GM23338 (cell line): ENCODE results near the gene FECH. TPM values are rescaled to one million over a fixed set of nuclear protein-coding genes. Genes with fewer than 3 reads are reported as not detected.
A peak's percentile ranks its signal among the peaks of the same experiment; 100 is the strongest.

Experiments
- ATAC-seq: fragments of 200-7000 bp; cut with Tn5 transposase; 3 replicates; pipeline ENCODE4 v1.9.1; 2020
- DNase-seq: peaks from one replicate; pipeline ENCODE4 v3.0.0-alpha.2; 2015; ENCODE audit warnings: low spot score
- H2AFZ ChIP-seq: fragments of 200-600 bp; sonication (generic); 2 replicates; pipeline ENCODE4 v1.8.0; 2016; ENCODE audit warnings: antibody characterized with exemption, mild to moderate bottlenecking, moderate library complexity
- H3F3A ChIP-seq: fragments of 200-600 bp; sonication (generic); replicated peaks from 2 replicates; pipeline ENCODE4 v1.8.0; 2017; ENCODE audit warnings: antibody characterized with exemption, mixed run types, low read depth
- H3K27ac ChIP-seq: fragments of 200-600 bp; sonication (generic); 2 replicates; pipeline ENCODE4 v1.6.1; 2016; ENCODE audit warnings: low read depth
- H3K27me3 ChIP-seq: fragments of 200-600 bp; sonication (generic); 2 replicates; pipeline ENCODE4 v1.8.0; 2016; ENCODE audit warnings: mild to moderate bottlenecking, mixed run types, moderate library complexity; ENCODE audit not compliant: insufficient read depth
- H3K36me3 ChIP-seq: fragments of 200-600 bp; sonication (generic); 2 replicates; pipeline ENCODE4 v1.8.0; 2016; ENCODE audit warnings: mild to moderate bottlenecking; ENCODE audit not compliant: insufficient read depth
- H3K4me1 ChIP-seq: fragments of 200-600 bp; sonication (generic); 2 replicates; pipeline ENCODE4 v1.8.0; 2016; ENCODE audit warnings: mild to moderate bottlenecking, moderate library complexity; ENCODE audit not compliant: insufficient read depth
- H3K4me2 ChIP-seq: fragments of 200-600 bp; sonication (generic); 2 replicates; pipeline ENCODE4 v1.7.1; 2017; ENCODE audit warnings: mixed run types
- H3K4me3 ChIP-seq: fragments of 200-600 bp; sonication (generic); 2 replicates; pipeline ENCODE4 v1.6.1; 2016; ENCODE audit warnings: mixed run types
- H3K79me2 ChIP-seq: fragments of 200-600 bp; sonication (generic); replicated peaks from 2 replicates; pipeline ENCODE4 v1.8.0; 2017; ENCODE audit warnings: mild to moderate bottlenecking; ENCODE audit not compliant: insufficient read depth
- H3K9me2 ChIP-seq: fragments of 200-600 bp; sonication (generic); 2 replicates; pipeline ENCODE4 v1.8.0; 2017; ENCODE audit not compliant: insufficient read depth
- H4K20me1 ChIP-seq: fragments of 200-600 bp; sonication (generic); replicated peaks from 2 replicates; pipeline ENCODE4 v1.8.0; 2017; ENCODE audit warnings: mild to moderate bottlenecking; ENCODE audit not compliant: insufficient read depth
- H3K27ac Mint-ChIP-seq: 2 replicates; pipeline ENCODE4 v1.8.0; 2020; ENCODE audit warnings: inconsistent platforms, mild to moderate bottlenecking, moderate library complexity, mixed read lengths
- H3K27me3 Mint-ChIP-seq: 3 replicates; pipeline ENCODE4 v1.8.0; 2022; ENCODE audit warnings: low read depth, mild to moderate bottlenecking, moderate library complexity, mixed read lengths, inconsistent platforms; ENCODE audit not compliant: insufficient read depth, poor library complexity
- H3K36me3 Mint-ChIP-seq: 3 replicates; pipeline ENCODE4 v1.8.0; 2021; ENCODE audit warnings: low read depth, mild to moderate bottlenecking, inconsistent platforms, moderate library complexity, mixed read lengths
- H3K4me1 Mint-ChIP-seq: 3 replicates; pipeline ENCODE4 v1.8.0; 2020; ENCODE audit warnings: mild to moderate bottlenecking, inconsistent platforms, mixed read lengths
- H3K4me3 Mint-ChIP-seq: 3 replicates; pipeline ENCODE4 v1.8.0; 2021; ENCODE audit warnings: moderate library complexity, mild to moderate bottlenecking, inconsistent platforms, mixed read lengths
- H3K9me3 Mint-ChIP-seq: 3 replicates; pipeline ENCODE4 v1.8.0; 2020; ENCODE audit warnings: moderate library complexity, mild to moderate bottlenecking, inconsistent platforms, mixed read lengths
- CREB1 ChIP-seq: fragments of 250-450 bp; sonication (Bioruptor Pico); IDR thresholded peaks from 2 replicates; pipeline ENCODE4 v1.5.0; 2020; ENCODE audit warnings: low read depth, mild to moderate bottlenecking, moderate library complexity
- EZH2phosphoT487 ChIP-seq: fragments of 200-600 bp; sonication (generic); IDR thresholded peaks from one replicate; pipeline ENCODE4 v1.8.1; 2018; ENCODE audit warnings: antibody characterized with exemption; ENCODE audit not compliant: unreplicated experiment
- JUNB ChIP-seq: IDR thresholded peaks from one replicate; pipeline ENCODE4 v1.6.1; 2016; ENCODE audit warnings: antibody characterized with exemption; ENCODE audit not compliant: unreplicated experiment
- NANOG ChIP-seq: IDR thresholded peaks from 2 replicates; pipeline ENCODE4 v1.6.1; 2016; ENCODE audit warnings: antibody characterized with exemption, borderline replicate concordance
- POLR2AphosphoS5 ChIP-seq: IDR thresholded peaks from 2 replicates; pipeline ENCODE4 v1.6.1; 2016; ENCODE audit warnings: antibody characterized with exemption, low read depth
- STAT1 ChIP-seq: IDR thresholded peaks from one replicate; pipeline ENCODE4 v1.6.1; 2016; ENCODE audit warnings: antibody characterized with exemption; ENCODE audit not compliant: unreplicated experiment
- ZNF114 ChIP-seq: fragments of 250-450 bp; sonication (Bioruptor Pico); IDR thresholded peaks from 2 replicates; pipeline ENCODE4 v1.5.0; 2020; ENCODE audit warnings: mild to moderate bottlenecking, moderate library complexity
- ZNF331 ChIP-seq: fragments of 250-450 bp; sonication (Bioruptor Pico); IDR thresholded peaks from 2 replicates; pipeline ENCODE4 v1.5.0; 2020; ENCODE audit warnings: low read depth, mild to moderate bottlenecking, moderate library complexity
- long read RNA-seq: library from polyadenylated mRNA; unstranded; transcript quantifications from one replicate; pipeline ENCODE4 v2.0.0, GENCODE V29; 2020; ENCODE audit not compliant: unreplicated experiment
- polyA plus RNA-seq: library from polyadenylated mRNA; unstranded; fragments of >200 nt; fragmentation: Nextera tagmentation; extraction: Ambion mirVana; gene quantifications from 2 replicates; pipeline ENCODE4 v1.2.1, GENCODE V29; 2016
- total RNA-seq: library from RNA; depleted of rRNA; stranded (reverse); fragments of >200 nt; shearing (Covaris generic); gene quantifications from 2 replicates; pipeline ENCODE4 v1.2.3, GENCODE V29; 2014; rRNA removed
- TF ChIP-seq, protein P1 (sequence below): IDR thresholded peaks from 2 replicates; pipeline ENCODE4 v1.6.1; 2016; ENCODE audit warnings: antibody characterized with exemption
- TF ChIP-seq, protein P2 (sequence below), 2 experiments: fragments of 200-600 bp in 1 of 2; sonication (generic) in 1 of 2; conservative IDR thresholded peaks; 2 replicates each; pipeline versions ENCODE4 v1.5.1 to v1.6.1; 2016 to 2017; ENCODE audit warnings: antibody characterized with exemption in 2 of 2, low read depth in 2 of 2, mild to moderate bottlenecking in 2 of 2, moderate library complexity in 1 of 2
- TF ChIP-seq, protein P3 (sequence below): IDR thresholded peaks from one replicate; pipeline ENCODE4 v1.6.1; 2018; ENCODE audit warnings: antibody characterized with exemption; ENCODE audit not compliant: unreplicated experiment

The FECH gene, protein sequence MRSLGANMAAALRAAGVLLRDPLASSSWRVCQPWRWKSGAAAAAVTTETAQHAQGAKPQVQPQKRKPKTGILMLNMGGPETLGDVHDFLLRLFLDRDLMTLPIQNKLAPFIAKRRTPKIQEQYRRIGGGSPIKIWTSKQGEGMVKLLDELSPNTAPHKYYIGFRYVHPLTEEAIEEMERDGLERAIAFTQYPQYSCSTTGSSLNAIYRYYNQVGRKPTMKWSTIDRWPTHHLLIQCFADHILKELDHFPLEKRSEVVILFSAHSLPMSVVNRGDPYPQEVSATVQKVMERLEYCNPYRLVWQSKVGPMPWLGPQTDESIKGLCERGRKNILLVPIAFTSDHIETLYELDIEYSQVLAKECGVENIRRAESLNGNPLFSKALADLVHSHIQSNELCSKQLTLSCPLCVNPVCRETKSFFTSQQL
- 23.5 and 35.5 TPM in 2 replicates for total RNA-seq
- 5.8 and 6.1 TPM in 2 replicates for polyA plus RNA-seq
- long read RNA-seq, transcript FECH-201 (11 exons, 3,853 nt), result major isoform, 9 of 11 reads
- long read RNA-seq, partial matches to known transcripts, result 0 of 11 reads
- long read RNA-seq, other reads (novel, unspliced or antisense), result 2 of 11 reads

DNA sequence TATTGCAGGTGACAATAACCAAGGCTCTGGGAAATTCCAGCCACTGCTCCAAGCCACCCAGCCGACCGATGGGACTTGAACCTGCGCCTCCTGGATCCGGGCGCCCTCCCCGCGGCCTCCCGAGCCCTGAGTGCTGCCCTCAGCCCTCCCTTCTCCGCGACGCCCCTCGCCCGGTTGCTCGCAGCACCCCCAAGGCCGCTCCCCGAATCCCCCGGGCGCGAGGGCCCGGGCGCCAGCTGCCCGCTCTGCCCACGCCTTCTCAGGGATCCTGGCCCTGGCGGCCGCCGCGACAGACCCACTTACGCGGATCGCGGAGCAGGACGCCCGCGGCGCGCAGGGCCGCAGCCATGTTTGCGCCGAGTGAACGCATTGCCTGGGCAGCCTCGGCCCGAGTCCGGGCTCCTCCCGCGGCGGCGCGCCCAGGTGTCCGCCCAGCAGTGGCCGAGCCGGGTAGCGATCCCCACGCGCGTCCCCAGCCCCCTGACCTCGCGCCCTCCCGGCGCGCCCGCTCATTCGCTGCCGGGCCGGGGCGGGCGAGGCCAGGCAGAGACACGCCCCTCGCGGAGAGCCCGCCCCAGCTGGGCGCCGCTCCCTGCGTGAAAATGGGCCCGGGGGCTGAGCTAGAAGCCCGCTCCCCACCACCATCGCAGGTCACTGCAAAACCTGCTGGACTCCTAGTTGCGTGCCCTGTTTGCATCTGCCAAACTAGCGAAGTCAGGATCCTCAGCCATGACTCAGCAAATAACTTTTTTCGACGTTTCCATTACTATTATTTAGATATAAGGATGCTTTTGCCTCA is at the start of gene FECH:
Gene FECH (minus strand): TSS at position 452 of the 799 bp plus-strand sequence. CDS start 82 bp downstream, at position 370.
- Histone ChIP-seq H2AFZ (peak within 1 kb of the TSS; percentile 94), H3K4me2 (peak within 1 kb of the TSS; percentile 86), H4K20me1 (no peaks in the 10 kb centered on the region), H3K4me1 (peaks cover 16% of the 10 kb centered on the region), H3K9me2 (no peaks in the 10 kb centered on the region), H3K4me3 (peak within 1 kb of the TSS; percentile 81), H3K27me3 (no peaks in the 10 kb centered on the region), H3K27ac (no peak within 1 kb of the TSS), H3K79me2 (no peaks in the 10 kb centered on the region), H3F3A (0 out of 2 replicates have a peak, but pooled peaks cover 3% of the 10 kb centered on the region), H3K36me3 (no peaks in the 10 kb centered on the region)
- H3K9me3 Mint-ChIP-seq, result no peaks in the 10 kb centered on the region
- H3K4me1 Mint-ChIP-seq, result peaks cover 21% of the 10 kb centered on the region
- peak; percentile 78 for ATAC-seq
- peak within 1 kb of the TSS; percentile 84 for H3K4me3 Mint-ChIP-seq
- H3K27ac Mint-ChIP-seq, result peak within 1 kb of the TSS; percentile 95
- H3K36me3 Mint-ChIP-seq, result no peaks in the 10 kb centered on the region; the same call in 1 of the 3 replicates
- DNase-seq, result peak; percentile 63
- TF ChIP-seq, protein P1, sequence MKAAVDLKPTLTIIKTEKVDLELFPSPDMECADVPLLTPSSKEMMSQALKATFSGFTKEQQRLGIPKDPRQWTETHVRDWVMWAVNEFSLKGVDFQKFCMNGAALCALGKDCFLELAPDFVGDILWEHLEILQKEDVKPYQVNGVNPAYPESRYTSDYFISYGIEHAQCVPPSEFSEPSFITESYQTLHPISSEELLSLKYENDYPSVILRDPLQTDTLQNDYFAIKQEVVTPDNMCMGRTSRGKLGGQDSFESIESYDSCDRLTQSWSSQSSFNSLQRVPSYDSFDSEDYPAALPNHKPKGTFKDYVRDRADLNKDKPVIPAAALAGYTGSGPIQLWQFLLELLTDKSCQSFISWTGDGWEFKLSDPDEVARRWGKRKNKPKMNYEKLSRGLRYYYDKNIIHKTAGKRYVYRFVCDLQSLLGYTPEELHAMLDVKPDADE, result no peak
- TF ChIP-seq POLR2AphosphoS5, result peak; percentile 50; the same call in 1 of the 2 replicates
- H3K27me3 Mint-ChIP-seq, result peaks cover 1% of the 10 kb centered on the region

DNA sequence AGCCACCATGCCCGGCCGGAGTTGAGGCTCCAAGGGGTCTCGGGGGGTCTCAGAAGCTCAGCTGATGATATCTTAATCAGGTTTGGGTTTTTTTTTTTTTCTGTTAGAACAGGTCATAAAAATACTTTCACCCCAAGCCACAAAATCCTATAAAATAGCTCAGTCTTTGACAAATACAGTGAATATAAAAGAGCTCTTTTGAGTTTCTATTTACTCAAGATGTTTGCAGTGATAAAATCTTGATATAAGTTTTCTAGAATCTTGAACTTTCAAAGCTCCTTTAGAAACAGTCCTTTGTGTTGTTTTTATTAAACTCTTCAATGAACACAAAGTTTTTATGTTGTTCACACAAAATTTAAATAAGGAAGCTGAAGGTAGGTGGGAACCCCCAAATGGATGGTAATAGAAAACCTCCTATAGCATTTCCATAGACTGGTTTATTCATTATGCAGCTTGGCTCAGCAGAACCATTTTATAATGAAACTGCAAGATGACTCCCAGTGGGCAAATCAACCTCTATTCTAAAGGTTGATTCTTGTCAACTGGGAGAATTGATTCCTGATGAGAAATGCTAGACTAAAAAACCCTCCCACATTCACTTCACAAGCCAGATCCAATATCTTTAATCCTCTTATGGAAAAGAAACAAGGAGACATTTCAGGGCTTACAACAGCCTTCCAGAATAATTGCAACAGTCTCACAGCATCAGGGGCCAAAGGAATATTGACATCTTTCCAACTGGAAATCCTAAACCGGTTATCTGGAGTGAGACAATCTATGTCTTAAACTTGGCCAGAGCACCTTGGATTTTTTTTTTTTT is 48.7 kb upstream of the FECH start:
- no peak for DNase-seq
- peaks cover under 1% of the 10 kb centered on the region for H3K27me3 Mint-ChIP-seq
- Histone ChIP-seq H3K27ac (no peak overlapping the region), H3F3A (no peaks in the 10 kb centered on the region), H3K4me2 (no peak overlapping the region), H3K36me3 (no peaks in the 10 kb centered on the region), H3K4me3 (no peak overlapping the region), H2AFZ (no peak overlapping the region), H3K9me2 (no peaks in the 10 kb centered on the region), H3K27me3 (no peaks in the 10 kb centered on the region), H3K79me2 (0 out of 2 replicates have a peak, but pooled peaks cover under 1% of the 10 kb centered on the region), H4K20me1 (no peaks in the 10 kb centered on the region), H3K4me1 (no peaks in the 10 kb centered on the region)
- no peak overlapping the region for H3K4me3 Mint-ChIP-seq
- peaks cover 11% of the 10 kb centered on the region for H3K36me3 Mint-ChIP-seq
- peaks cover 12% of the 10 kb centered on the region; the same call in 2 of the 3 replicates for H3K9me3 Mint-ChIP-seq
- ATAC-seq, result no peak
- peaks cover 6% of the 10 kb centered on the region; the same call in 2 of the 3 replicates for H3K4me1 Mint-ChIP-seq
- no peak overlapping the region for H3K27ac Mint-ChIP-seq
- TF ChIP-seq ZNF331 (CRISPR knock-in tag) (no peak), STAT1 (no peak), ZNF114 (CRISPR knock-in tag) (no peak), CREB1 (CRISPR knock-in tag) (no peak), NANOG (no peak), EZH2phosphoT487 (no peak), JUNB (no peak)
- TF ChIP-seq, protein P2, sequence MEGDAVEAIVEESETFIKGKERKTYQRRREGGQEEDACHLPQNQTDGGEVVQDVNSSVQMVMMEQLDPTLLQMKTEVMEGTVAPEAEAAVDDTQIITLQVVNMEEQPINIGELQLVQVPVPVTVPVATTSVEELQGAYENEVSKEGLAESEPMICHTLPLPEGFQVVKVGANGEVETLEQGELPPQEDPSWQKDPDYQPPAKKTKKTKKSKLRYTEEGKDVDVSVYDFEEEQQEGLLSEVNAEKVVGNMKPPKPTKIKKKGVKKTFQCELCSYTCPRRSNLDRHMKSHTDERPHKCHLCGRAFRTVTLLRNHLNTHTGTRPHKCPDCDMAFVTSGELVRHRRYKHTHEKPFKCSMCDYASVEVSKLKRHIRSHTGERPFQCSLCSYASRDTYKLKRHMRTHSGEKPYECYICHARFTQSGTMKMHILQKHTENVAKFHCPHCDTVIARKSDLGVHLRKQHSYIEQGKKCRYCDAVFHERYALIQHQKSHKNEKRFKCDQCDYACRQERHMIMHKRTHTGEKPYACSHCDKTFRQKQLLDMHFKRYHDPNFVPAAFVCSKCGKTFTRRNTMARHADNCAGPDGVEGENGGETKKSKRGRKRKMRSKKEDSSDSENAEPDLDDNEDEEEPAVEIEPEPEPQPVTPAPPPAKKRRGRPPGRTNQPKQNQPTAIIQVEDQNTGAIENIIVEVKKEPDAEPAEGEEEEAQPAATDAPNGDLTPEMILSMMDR (conservative IDR thresholded peaks at IDR 0.05; ENCODE audit: low read depth in 2 of 2), result no peak
- TF ChIP-seq, protein P1, result no peak
- TF ChIP-seq, protein P3, sequence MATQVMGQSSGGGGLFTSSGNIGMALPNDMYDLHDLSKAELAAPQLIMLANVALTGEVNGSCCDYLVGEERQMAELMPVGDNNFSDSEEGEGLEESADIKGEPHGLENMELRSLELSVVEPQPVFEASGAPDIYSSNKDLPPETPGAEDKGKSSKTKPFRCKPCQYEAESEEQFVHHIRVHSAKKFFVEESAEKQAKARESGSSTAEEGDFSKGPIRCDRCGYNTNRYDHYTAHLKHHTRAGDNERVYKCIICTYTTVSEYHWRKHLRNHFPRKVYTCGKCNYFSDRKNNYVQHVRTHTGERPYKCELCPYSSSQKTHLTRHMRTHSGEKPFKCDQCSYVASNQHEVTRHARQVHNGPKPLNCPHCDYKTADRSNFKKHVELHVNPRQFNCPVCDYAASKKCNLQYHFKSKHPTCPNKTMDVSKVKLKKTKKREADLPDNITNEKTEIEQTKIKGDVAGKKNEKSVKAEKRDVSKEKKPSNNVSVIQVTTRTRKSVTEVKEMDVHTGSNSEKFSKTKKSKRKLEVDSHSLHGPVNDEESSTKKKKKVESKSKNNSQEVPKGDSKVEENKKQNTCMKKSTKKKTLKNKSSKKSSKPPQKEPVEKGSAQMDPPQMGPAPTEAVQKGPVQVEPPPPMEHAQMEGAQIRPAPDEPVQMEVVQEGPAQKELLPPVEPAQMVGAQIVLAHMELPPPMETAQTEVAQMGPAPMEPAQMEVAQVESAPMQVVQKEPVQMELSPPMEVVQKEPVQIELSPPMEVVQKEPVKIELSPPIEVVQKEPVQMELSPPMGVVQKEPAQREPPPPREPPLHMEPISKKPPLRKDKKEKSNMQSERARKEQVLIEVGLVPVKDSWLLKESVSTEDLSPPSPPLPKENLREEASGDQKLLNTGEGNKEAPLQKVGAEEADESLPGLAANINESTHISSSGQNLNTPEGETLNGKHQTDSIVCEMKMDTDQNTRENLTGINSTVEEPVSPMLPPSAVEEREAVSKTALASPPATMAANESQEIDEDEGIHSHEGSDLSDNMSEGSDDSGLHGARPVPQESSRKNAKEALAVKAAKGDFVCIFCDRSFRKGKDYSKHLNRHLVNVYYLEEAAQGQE, result no peak
